GM11168 (cell line): ENCODE measurements around the gene WTAP.

Source experiments
- in situ Hi-C: fragments of 300-500 bp; cut with MboI; formaldehyde crosslinking; loops from one replicate; pipeline ENCODE4 v1.12.0; 2022; ENCODE audit warnings: low sequenced_read_pairs; ENCODE audit not compliant: unreplicated experiment

Gene WTAP

DNA sequence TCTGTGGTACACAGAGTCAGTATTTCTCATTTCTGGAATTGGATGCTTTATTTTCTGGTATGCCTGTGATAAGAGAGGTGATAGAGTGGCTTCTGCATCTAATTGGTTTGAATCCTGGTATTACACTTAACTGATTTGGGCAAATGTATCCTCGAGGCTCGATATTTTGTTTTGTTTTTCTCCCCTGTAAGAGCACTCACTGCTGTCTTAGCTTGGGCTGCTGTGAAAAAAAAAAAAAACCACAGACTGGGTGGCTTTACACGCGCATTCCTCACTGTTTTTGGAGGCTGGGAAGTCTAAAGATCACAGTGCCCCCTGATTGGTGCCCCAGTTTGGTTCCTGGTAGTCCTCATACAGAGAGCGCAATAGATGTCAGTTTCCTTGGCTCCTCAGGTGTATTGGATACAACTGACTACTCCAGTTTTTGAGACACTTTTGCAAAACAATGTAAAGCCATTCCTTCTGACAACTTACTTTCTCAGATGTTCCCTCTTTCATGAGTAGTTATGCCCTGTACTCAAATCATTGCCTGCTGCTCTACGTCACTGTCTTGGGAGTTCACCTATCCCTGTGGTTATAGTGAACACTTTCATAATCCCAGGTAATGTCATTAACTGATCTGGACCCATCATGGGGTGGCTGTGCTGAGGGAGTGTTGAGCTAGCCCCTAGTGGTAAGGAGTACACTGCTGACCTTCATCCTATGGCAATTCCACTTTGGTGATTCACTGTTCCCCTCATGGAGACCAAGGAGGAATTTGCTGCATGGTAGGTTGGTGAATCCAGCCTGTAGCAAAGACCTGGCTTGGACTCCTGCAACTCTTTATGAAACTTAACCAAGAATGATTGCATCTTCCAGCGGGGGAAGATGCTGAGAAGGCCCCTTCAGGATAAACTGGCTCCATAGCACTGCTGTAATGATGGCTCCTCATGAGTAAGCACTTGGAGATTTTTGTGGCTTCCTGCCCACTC, 31.0 kb downstream of the WTAP start:
- in situ Hi-C loops = no loop called here

DNA sequence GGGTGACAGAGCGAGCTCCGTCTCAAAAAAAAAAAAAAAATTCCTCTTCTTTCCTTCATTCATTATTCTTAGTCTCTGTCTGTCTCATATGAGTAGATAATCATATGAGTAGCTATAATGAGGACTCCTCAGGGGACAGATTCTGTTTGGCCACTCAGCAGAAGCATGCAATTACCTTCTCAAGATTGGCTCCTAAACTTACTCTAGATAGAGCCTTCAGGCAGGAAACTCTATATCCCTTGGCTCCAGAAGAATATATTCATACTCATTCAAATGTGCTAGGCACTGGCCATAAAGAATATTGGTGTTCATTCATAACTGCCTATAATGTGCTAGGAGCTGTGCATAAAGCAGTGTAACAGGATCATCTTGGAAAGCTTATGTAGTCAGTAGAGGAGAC, 32.3 kb downstream of the WTAP start:
- in situ Hi-C loops = no loop called here

DNA sequence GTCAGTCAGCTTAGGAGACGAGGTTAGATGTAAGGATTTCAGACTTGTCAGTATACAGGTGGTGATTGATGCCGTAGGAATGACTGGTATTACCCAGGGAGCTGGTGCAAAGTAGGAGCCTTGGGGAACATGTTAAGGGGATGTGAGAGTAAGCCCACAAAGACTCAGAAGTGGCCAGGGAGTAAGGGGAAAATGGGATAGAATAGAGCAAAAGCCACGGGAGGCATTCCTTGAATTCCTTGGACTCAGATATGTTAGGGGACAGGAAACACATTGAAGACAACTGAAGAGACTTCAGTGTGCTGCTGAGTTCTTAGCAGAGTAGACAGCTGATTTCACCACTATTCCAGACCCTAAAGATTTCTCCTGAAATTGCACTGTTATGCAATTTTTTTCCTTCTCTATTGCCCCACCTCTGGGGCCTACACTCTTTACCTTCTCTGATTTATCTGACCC, 33.3 kb downstream of the WTAP start:
- in situ Hi-C loops = no loop called here

DNA sequence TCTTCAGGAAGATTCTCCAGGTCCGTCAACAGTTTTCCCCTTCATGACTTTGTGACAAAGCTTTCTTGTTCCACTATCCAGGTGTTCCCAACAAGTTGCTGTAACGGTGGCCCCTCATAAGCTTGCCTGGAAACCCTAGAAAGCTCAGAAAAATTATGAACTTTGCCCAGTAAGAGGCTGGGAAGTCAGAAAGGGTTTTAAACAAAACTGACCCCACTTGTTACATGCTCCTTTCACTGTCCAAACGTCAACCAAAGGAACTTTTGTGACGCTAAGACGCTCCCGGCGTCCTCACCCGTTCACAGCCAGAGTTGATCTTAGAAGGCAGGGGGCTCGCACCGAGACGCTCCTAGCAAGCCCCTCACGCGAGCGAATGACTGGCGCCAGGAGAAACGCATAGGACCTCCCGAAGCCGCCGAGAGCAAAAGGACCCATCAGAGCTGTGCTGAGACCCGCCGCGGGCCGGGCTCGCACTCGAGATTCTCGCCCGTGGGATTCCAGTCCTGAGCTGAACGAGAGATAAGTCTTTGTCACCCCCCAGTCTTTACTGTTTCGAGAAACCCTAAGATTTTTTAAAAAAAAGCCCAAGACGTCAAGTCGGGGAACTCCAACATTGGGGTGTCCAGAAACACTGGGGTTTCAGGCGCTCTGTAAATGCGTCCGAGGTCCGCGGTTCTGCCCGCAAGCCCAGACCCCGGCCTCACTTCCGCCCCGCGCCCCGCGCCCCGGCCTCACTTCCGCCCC, 34.0 kb downstream of the WTAP start:
- in situ Hi-C loops = no loop called here

DNA sequence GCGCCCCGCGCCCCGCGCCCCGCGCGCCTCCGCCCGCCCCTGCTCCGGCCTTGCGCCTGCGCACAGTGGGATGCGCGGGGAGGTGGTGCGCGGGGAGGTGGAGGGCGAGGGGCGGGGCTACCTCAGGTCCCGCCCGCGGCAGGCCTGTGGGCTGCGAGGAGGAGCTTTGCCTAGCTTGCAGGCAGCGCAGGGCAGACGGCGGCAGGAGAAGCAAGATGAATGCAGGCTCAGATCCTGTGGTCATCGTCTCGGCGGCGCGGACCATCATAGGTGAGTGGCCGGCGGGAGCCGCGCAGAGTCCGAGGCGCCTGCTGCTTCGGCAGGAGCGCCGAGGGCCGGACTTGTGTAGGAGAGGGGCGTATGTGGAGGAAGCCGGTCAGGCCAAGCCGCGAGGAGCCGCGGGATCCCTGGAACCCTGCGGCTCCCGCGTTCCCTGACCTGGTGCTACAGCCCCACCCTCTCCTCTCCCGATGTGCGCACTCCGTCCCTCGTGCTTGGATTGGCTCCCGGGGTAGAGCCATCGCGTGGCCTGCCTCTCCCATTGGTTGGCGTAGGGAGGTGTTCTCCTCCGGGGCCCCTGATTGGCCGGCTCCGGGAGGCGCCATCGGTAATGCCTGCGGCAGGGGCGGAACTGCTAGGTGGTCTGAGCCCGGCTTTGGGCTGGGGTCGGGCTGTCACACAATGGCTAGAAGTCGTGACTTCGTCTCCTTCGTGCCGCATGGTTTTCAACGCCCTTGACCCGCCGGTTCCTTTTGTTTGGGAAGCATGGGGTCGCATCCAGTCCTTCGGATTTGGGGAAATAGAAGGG, 34.8 kb downstream of the WTAP start, which contains the start of gene ACAT2:
Gene ACAT2 (plus strand): TSS at position 173 of the 808 bp plus-strand sequence. CDS start 43 bp downstream, at position 216.
- in situ Hi-C loops = no loop called here

DNA sequence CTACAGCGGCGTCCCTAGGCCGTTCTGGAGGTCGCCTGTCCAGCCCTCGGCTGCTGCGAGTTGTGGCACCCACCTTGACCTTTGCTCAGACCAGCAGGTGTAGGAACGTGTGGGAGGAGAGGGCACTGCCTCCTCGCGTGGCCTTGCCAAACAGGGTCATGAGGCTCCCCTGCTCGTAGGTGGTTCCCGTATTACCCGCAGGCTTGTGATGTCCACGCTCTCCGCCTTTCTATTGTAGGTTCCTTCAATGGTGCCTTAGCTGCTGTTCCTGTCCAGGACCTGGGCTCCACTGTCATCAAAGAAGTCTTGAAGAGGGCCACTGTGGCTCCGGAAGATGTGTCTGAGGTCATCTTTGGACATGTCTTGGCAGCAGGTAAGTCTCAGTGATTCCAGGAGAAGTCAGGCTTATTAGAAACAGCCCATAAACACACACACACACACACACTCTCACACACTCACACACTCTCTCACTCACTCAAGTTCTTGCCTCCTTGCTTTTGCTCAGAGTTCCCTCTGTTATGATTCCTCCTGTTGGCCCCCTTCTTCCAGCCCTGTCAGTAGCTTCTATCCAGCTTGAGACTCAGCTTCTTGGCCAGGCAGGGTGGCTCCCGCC, 35.5 kb downstream of the WTAP start:
- in situ Hi-C loops = no loop called here

DNA sequence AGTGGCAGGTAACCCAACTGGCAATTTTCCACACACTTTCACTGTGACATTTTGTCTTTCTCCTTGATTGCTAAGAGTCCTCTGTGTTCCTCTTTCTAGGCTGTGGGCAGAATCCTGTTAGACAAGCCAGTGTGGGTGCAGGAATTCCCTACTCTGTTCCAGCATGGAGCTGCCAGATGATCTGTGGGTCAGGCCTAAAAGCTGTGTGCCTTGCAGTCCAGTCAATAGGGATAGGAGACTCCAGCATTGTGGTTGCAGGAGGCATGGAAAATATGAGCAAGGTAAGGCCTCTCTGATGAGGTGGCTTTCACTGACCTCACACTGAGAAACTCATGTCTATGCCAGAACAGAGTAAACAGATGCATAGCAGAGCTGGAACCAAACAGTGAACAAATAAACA, 39.6 kb downstream of the WTAP start:
- in situ Hi-C loops = no loop called here

DNA sequence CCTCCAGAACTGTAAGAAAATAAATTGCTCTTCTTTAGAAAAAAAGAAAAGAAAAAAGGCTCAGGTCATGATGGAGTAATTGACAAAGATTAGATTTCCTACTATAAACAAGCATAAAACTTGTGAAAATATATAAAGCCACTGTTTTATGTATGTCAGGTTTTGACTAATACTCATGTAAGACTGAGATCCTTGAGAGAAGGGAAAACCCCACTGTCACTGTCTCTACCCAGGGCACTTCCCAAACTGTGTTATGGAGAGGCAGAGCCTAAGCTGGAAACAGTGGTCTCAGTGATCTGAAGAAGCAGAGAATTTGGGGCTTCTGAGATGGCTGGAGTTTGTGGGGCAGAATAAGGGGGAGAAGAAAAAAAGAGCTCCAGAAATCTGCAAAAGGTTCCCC, 42.2 kb downstream of the WTAP start:
- in situ Hi-C loops = no loop called here

DNA sequence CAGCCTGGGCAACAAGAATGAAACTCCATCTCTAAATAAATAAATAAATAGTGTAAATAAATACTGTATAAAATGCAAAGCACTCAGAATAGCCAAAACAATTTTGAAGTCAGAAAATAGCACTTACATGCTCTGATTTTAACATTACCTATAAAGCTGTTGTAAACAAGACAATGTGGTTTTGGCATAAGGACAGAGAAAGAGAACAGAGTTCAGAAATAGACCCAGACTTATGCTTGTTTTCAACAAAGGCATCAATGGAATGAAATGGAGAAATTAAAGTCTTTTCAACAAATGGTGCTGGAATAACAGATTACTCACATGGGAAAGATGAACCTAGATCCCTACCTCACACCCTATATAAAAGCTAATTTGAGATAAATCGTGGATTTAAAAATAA, 44.9 kb downstream of the WTAP start:
- in situ Hi-C loops = no loop called here

DNA sequence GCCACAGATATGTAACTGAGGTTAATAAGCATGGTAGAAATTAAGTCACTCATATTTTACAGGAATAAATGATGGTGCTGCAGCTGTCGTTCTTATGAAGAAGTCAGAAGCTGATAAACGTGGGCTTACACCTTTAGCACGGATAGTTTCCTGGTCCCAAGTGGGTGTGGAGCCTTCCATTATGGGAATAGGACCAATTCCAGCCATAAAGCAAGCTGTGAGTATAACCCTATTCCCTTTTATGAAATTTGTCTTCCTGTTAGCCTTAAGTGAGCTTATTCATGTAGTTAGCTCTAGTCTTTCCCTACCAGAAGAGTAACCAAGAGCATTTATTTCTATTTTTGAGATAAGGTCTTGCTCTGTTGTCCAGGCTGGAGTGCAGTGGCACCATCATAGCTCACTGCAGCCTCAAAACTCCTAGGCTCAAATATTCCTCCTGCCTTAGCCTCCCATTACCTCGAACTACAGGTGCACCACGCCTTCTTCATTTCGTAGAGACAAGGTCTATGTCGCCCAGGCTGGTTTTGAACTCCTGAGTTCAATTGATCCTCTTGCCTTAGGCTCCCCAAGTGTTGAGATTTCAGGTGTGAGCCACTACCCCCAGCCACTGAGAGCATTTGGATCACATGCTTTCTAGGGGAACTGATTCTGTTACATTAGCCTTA, 50.1 kb downstream of the WTAP start:
- in situ Hi-C loops = no loop called here

DNA sequence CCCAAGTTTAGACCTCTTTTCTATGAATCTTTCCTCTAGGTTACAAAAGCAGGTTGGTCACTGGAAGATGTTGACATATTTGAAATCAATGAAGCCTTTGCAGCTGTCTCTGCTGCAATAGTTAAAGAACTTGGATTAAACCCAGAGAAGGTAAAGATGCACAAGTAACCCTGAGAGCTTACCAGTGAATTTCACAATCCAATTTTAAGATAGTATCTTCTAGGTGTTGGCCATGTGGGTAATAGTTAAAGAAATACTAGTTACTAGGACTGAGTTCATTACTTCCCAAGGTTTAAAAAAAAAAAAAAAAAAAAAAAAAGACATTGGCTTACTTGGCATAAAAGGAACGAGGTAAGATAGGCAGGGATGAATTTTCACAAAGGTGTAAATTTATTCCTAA, 50.8 kb downstream of the WTAP start:
- in situ Hi-C loops = no loop called here

DNA sequence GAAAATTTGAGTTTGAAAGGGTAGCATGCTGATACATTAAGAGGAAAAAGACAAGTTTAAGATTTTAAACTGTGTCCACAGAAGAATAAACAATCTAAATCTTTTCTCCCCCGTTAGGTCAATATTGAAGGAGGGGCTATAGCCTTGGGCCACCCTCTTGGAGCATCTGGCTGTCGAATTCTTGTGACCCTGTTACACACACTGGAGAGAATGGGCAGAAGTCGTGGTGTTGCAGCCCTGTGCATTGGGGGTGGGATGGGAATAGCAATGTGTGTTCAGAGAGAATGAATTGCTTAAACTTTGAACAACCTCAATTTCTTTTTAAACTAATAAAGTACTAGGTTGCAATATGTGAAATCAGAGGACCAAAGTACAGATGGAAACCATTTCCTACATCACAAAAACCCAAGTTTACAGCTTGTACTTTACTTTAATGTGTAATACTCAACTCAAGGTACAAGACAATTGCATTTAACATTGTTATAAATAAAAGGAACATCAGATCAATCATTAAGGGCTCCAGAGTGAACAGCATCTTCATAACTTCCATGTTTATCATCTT, 51.3 kb downstream of the WTAP start:
- in situ Hi-C loops = no loop called here

DNA sequence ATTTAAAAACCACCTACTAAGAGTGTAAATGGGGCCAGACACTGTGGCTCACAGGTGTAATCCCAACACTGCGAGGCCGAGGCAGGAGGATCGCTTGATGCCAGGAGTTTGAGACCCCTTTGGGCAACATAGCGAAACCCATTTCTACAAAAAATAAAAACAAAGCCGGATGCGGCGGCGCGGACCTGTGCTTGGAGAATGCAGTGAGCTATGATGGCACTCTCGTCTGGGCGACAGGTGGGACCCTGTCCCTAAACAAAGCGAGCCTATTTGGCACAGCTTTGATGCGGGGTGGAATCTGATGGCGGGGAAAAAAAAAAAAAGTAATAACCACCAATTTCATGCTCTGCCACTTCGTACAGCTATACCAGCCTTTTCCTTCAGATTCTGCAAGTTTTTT, 61.0 kb downstream of the WTAP start:
- in situ Hi-C loops = no loop called here

DNA sequence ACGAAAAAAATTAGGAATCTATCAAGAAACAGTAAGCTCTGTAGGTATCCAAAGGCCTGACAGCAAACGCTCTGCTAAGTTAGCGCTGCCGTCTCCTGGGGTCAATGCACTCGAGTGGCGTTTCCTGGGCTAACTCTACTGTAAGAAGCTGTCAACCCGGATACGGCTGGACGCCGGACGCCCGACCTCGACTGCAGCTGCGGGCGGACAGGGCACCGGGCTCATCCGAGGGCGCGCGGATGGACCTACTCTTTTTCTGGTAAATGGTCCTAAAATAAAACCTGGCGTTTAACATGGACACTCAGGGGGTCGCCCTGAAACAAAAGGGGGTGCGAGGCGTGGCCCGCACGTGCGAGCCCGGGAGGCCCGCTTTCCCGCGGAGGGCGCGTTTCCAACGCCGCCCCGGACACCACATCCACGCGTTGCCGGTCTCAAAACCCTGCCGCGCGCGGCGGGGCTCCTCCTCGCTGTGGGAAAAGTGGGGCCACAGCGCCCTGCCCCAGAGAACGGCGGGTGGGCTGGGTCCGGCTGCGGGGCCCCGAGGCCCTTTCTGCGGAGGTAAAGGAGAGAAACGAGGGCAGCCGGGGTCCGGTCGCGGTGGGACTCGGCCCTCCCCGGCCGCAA, 61.6 kb downstream of the WTAP start:
- in situ Hi-C loops = no loop called here

DNA sequence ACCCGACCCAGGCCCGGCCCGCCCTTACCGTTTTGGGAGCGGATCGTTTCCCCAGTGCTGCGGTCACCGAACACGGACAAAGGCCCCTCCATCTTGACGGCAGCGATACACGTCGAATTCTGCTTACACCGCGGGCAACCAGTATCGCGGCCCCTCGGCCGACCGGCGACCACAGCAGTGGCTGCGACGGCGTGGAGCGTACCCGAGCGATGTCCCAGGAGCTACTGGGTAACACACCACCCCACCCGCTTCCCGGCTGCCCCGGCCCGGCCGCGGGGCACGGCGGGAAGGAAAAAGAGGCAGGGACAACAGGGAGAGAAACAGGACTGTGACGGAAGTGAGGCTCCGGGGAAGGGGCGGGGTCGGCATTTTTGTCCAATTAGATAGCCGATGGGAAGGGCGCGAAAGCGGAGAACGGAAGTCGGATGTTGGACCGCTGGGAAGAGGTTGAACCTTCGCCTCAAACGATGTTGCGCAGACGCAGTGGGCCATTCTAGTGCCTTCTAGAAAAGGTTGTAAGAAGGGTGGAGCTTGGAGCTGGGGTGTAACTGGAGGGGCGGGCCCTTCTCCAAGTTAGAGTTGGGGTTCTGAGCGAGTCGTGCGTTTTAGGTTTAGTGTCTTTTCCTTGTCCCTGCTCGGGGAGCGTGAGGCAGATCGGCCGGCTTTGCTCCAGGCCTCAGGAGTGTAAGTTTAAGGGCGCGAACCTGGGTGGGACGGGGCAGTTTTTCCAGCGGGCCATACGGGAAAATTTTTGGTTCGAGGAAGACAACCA, 62.3 kb downstream of the WTAP start, which contains the start of gene TCP1:
Gene TCP1 (minus strand): TSS at position 226 of the 772 bp plus-strand sequence. CDS start 134 bp downstream, at position 92.
- in situ Hi-C loops = no loop called here

DNA sequence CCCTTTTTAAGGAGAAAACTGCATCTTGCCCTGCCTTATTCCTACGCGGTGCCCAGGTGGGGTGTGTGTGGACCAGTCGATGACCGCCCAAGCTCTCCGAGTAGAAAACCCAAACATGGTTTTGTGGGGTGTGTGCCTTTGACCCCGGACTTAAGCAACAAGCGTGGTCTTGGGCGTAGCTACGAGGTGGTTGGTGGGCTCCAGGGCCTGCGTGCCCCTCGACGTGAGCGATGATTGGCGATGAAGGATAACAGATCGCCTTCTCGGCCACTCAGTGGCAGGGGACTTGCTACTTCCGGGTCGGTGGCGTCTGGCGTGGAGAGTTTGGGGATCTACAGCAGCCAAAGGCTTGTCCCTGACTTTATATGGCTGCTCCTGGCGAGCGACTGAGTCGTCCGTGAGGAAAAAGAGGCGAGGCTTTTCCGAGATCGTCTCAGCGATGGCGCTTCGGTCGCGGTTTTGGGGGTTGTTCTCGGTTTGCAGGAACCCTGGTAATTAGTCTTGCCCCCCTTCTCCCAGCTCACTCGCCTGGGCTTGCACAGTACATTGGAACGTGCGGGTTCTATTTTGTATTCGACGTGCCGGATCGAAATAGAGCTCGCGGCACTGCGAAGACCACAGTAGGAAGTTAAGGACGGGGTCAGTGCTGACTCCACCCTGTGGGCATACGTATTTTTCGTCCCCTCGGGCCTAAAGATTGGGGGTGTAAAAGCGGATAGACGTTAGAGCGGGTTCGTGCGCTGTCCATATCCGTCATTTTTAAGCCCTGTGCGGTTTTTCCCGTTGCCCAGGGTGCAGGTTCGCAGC, 63.0 kb downstream of the WTAP start, which contains the start of gene MRPL18:
Gene MRPL18 (plus strand): TSS at position 319 of the 807 bp plus-strand sequence. CDS start 121 bp downstream, at position 440.
- in situ Hi-C loops = no loop called here
